HG03575 (cell line): Measurements from ENCODE around the gene FSTL4.

Experiments
- ATAC-seq: cut with Tn5 transposase; IDR thresholded peaks from one replicate; pipeline ENCODE4 v1.9.1; 2021; ENCODE audit not compliant: unreplicated experiment, insufficient number of reproducible peaks, low FRiP score; ENCODE audit errors: extremely low read depth

FSTL4 gene

GRCh38 chr5:133496631-133497030 lies 115.7 kb downstream of the FSTL4 start:
- no peak for ATAC-seq

- no peak for ATAC-seq
Observed at GRCh38 chr5:133494923-133495246, 117.5 kb downstream of the FSTL4 start.

GRCh38 chr5:133494232-133494922 lies 118.0 kb downstream of the FSTL4 start:
- no peak for ATAC-seq

GRCh38 chr5:133489632-133490031 lies 122.7 kb downstream of the FSTL4 start:
- ATAC-seq = no peak

- no peak for ATAC-seq
Observed at GRCh38 chr5:133487093-133487492, 125.2 kb downstream of the FSTL4 start.

GRCh38 chr5:133485468-133485867 lies 126.9 kb downstream of the FSTL4 start:
- ATAC-seq = no peak

- ATAC-seq = no peak
Observed at GRCh38 chr5:133483406-133484090, 128.8 kb downstream of the FSTL4 start.

- no peak for ATAC-seq
Observed at GRCh38 chr5:133482028-133482427, 130.3 kb downstream of the FSTL4 start.

- no peak for ATAC-seq
Observed at GRCh38 chr5:133480866-133481265, 131.5 kb downstream of the FSTL4 start.

GRCh38 chr5:133480366-133480765 lies 132.0 kb downstream of the FSTL4 start:
- no peak for ATAC-seq

GRCh38 chr5:133478199-133478985 lies 133.9 kb downstream of the FSTL4 start:
- ATAC-seq = no peak

- ATAC-seq = no peak
Observed at GRCh38 chr5:133475986-133476385, 136.4 kb downstream of the FSTL4 start.

- no peak for ATAC-seq
Observed at GRCh38 chr5:133474851-133475590, 137.3 kb downstream of the FSTL4 start.

GRCh38 chr5:133473291-133473690 lies 139.1 kb downstream of the FSTL4 start:
- ATAC-seq = no peak

- no peak for ATAC-seq
Observed at GRCh38 chr5:133472829-133473228, 139.5 kb downstream of the FSTL4 start.

GRCh38 chr5:133471699-133472098 lies 140.6 kb downstream of the FSTL4 start:
- ATAC-seq = no peak

GRCh38 chr5:133470841-133471240 lies 141.5 kb downstream of the FSTL4 start:
- ATAC-seq = no peak

- ATAC-seq = no peak
Observed at GRCh38 chr5:133469846-133470245, 142.5 kb downstream of the FSTL4 start.

- no peak for ATAC-seq
Observed at GRCh38 chr5:133469252-133469651, 143.1 kb downstream of the FSTL4 start.
